Measurements from ENCODE around the gene CACNA2D3. TPM values are rescaled to one million over a fixed set of nuclear protein-coding genes. Genes with fewer than 3 reads are reported as not detected.

The CACNA2D3 gene
- total RNA-seq, 1 experiment from 2014 or later, result 0.59 TPM

DNA sequence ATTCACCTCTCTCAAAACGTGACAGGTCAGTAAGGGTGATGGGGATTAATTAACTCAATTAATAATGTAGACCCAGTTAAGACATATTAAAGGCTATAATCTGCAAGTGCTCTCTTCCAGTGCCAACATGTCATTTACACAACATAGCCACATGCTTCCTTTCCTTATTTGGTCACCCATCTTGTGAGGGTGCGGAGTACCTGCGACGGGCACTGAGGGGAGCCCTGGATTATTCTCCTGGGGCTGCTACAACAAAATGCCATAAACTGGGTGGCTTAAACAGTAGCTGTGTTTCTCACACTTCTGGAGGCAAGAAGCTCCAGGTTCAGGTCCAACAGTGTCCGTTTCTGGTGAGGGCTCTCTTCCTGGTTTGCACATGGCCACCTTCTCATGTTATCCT, 962.9 kb downstream of the CACNA2D3 start:
- Histone ChIP-seq H3K9me2 (ENCODE audit: insufficient read depth) (no peaks in the 10 kb centered on the region), H3K4me3 (no peak overlapping the region), H3K4me2 (no peak overlapping the region), H4K20me1 (ENCODE audit: insufficient read depth) (no peaks in the 10 kb centered on the region), H3K79me2 (ENCODE audit: low read depth) (no peaks in the 10 kb centered on the region), H3F3A (ENCODE audit: insufficient read depth, low read depth) (no peaks in the 10 kb centered on the region), H3K27ac (no peak overlapping the region), H3K9me3 (ENCODE audit: insufficient read depth, low read depth) (no peaks in the 10 kb centered on the region), H3K4me1 (replicated peaks; ENCODE audit: insufficient read depth) (no peaks in the 10 kb centered on the region), H3K36me3 (ENCODE audit: low read depth) (no peaks in the 10 kb centered on the region), H2AFZ (no peak overlapping the region), H3K27me3 (ENCODE audit: insufficient read depth, low read depth) (no peaks in the 10 kb centered on the region)
- intact Hi-C loops (cut with micrococcal nuclease; ENCODE audit: unreplicated experiment), result no loop called here
- no peak for TF ChIP-seq CTCF (conservative IDR thresholded peaks at IDR 0.05)
- TF ChIP-seq EZH2 (IDR thresholded peaks at IDR 0.05; ENCODE audit: low read depth), result no peak
- ChIA-PET POLR2A (ENCODE audit: unreplicated experiment) (no interaction called here), CTCF (no interaction called here)
- no TSS peak for BruUV-seq (replicated peaks)
- no peak for DNase-seq

- H4K20me1 ChIP-seq (ENCODE audit: insufficient read depth), result no peaks in the 10 kb centered on the region
- ChIA-PET POLR2A (ENCODE audit: unreplicated experiment) (no interaction called here), CTCF (no interaction called here)
- H3K9me2 ChIP-seq (ENCODE audit: insufficient read depth), result no peaks in the 10 kb centered on the region
- H3K4me2 ChIP-seq, result no peak overlapping the region
- no peaks in the 10 kb centered on the region for H3K36me3 ChIP-seq (ENCODE audit: low read depth)
- no TSS peak for BruUV-seq (replicated peaks)
- TF ChIP-seq CTCF (conservative IDR thresholded peaks at IDR 0.05) (no peak), EZH2 (IDR thresholded peaks at IDR 0.05; ENCODE audit: low read depth) (no peak)
- DNase-seq, result peak in 1 of 2 experiments; percentile 38
- H3K4me3 ChIP-seq, result no peak overlapping the region
- no peak overlapping the region; the same call in 1 of the 2 replicates for H2AFZ ChIP-seq
- H3K27me3 ChIP-seq (ENCODE audit: insufficient read depth, low read depth), result no peaks in the 10 kb centered on the region
- intact Hi-C loops (cut with micrococcal nuclease; ENCODE audit: unreplicated experiment), result no loop called here
- H3K27ac ChIP-seq, result no peak overlapping the region
- no peaks in the 10 kb centered on the region for H3K9me3 ChIP-seq (ENCODE audit: insufficient read depth, low read depth)
- H3F3A ChIP-seq (ENCODE audit: insufficient read depth, low read depth), result no peaks in the 10 kb centered on the region
- H3K79me2 ChIP-seq (ENCODE audit: low read depth), result no peaks in the 10 kb centered on the region
- no peaks in the 10 kb centered on the region for H3K4me1 ChIP-seq (replicated peaks; ENCODE audit: insufficient read depth)
These were observed 966.9 kb downstream of the CACNA2D3 start for GRCh38 chr3:55089211-55089610.

DNA sequence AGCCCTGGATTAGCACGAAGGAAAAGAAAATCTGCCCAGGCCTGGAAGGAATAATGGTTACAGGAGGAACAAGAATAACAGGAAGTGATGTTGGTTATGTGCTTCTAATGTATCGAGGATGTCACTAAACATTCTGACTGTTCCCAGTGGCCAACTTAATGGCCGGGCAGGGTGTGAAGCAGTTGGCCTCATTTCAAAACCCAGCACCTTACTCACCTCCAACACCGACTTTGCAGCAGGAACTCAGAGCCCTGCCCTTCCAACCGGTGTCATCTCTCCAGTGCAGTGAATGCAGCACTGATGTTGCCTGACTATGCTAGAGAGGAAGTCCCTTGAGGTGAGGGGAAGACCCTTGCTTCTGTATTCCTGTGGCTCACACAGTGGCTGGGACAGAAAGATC, 967.9 kb downstream of the CACNA2D3 start:
- no peaks in the 10 kb centered on the region for H3K27me3 ChIP-seq (ENCODE audit: insufficient read depth, low read depth)
- H3K4me2 ChIP-seq, result no peak overlapping the region
- BruUV-seq (replicated peaks), result no TSS peak
- no peak overlapping the region for H2AFZ ChIP-seq
- TF ChIP-seq CTCF (conservative IDR thresholded peaks at IDR 0.05) (no peak), EZH2 (IDR thresholded peaks at IDR 0.05; ENCODE audit: low read depth) (no peak)
- no peaks in the 10 kb centered on the region for H3K4me1 ChIP-seq (replicated peaks; ENCODE audit: insufficient read depth)
- ChIA-PET CTCF (no interaction called here), POLR2A (ENCODE audit: unreplicated experiment) (no interaction called here)
- H3F3A ChIP-seq (ENCODE audit: insufficient read depth, low read depth), result no peaks in the 10 kb centered on the region
- DNase-seq, result peak in 1 of 2 experiments; percentile 1
- H3K79me2 ChIP-seq (ENCODE audit: low read depth), result no peaks in the 10 kb centered on the region
- no peak overlapping the region for H3K27ac ChIP-seq
- no peaks in the 10 kb centered on the region for H3K9me3 ChIP-seq (ENCODE audit: insufficient read depth, low read depth)
- H3K9me2 ChIP-seq (ENCODE audit: insufficient read depth), result no peaks in the 10 kb centered on the region
- no peaks in the 10 kb centered on the region for H3K36me3 ChIP-seq (ENCODE audit: low read depth)
- no peaks in the 10 kb centered on the region for H4K20me1 ChIP-seq (ENCODE audit: insufficient read depth)
- no peak overlapping the region for H3K4me3 ChIP-seq
- intact Hi-C loops (cut with micrococcal nuclease; ENCODE audit: unreplicated experiment), result no loop called here

All from PC-9 (cell line).